CD4-positive, alpha-beta T cell treated with Interleukin-21 for 1 hour (primary cell): ENCODE data around the gene SCGB1A1.

ENCODE experiments used
- DNase-seq: peaks from one replicate; pipeline ENCODE4 v3.0.0-alpha.2; 2020

The SCGB1A1 gene

DNA sequence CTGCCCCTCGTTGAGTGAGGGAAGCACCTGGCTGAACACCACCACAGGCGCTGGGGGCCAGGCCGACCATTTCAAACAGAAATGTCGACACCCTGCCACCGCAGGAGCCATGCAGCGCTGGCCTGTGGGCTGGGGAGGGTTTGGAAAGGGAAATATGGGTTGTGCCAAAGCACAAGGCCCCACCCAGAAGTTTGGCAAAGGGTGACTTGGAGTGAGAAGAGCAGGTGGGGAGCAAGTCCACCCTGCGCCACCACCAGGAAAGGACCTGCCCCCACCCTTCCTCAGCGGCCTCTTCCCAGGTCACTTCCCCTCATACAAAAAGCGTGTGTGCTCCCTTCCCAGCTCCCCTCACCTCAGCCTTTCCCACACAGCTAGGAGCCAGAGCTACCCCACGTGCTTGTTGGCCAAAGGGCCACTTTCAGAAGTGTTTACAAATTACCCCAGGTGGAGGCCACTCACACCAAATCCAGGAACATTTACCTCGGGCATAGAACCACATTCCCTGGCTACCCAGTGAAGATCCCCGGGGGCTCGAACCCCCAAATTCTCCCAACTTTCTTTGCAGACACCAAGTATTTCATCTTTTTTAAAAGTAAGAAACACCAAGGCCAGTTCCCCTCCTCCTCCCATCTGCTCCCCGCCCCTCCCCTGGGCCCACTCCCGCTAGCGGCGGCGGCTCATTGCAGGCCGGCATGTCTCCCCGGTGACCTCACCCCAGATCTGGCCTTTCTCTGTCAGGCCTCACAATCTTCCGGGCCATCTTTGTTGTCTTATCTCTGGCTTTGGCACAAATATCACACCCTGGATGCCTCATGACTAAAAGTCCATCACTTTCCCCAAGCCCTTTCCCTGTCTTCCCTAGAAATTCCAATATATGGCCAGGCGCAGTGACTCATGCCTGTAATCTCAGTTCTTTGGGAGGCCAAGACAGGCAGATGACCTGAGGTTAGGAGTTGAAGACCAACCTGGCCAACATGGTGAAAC lies 20.5 kb upstream of the SCGB1A1 start:
- no peak for DNase-seq

DNA sequence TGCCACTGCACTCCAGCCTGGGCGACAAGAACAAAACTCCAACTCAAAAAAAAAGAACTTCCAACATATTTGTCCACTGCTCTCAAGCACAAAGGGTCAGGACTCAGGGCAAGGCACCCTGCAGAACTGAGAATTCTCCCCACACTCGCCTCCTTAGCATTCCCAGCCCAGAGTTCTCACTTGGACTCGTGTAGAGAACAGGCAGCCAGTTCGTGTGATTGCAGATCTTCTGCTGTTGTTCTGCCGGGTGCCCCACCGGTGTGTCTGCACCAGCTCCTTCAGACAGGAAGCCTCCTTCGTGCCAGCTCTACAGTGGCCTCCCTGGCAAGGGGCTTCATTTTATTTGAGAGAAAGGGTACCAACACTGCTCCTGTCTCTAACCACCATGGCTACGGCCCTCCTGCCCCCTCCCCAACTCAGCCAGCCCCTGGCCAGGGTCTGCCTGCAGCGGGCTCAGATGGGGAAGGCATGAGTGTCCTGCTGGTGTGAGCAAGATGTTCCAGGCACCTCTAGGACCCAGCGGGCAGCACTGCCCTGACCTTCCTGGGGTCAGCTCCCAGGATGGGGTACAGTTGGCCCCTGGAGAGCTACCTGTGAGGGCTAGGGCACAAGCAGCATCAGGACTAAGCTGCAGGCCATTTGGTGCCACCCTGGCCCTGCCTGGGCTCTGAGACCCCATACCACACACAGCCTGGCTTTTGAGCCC lies 19.5 kb upstream of the SCGB1A1 start:
- no peak for DNase-seq

DNA sequence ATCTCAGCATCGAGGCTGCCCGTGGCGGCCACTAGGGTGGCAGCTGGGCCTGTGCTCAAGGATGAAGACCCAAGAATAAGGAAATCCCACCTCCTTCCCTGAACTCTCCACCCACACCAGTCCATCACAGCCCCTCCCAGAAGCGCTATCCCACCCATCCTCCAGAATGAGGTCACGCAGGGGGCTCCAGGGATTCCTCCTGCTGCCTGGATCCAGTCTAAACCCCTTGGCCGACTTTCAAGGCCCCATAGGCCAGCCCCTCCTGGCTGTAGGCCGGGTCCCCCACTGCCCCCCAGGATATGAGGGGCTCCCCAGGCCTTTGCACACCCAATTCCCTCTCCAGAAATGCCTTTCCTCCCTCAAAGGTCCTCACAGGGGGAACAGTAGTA lies 19.0 kb upstream of the SCGB1A1 start:
- DNase-seq: no peak

DNA sequence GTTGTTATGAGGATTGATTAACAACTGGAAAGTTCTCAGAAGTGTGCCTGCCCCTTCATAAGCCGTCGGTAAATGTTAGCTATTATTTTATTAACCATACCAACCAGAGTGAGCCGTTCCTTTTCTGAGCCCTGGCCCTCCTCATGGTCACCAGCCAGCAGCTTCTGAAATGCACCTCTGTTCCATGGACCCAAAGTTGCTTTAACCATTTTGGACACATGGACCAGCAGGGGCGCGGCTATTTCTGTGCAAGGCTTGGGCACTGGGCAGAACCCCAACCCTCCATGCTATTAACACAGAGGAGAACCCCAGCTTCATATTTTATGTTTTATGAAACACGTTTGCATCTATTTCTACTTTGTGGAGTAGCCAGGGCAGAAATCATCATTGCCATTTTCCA lies 18.6 kb upstream of the SCGB1A1 start:
- no peak for DNase-seq

DNA sequence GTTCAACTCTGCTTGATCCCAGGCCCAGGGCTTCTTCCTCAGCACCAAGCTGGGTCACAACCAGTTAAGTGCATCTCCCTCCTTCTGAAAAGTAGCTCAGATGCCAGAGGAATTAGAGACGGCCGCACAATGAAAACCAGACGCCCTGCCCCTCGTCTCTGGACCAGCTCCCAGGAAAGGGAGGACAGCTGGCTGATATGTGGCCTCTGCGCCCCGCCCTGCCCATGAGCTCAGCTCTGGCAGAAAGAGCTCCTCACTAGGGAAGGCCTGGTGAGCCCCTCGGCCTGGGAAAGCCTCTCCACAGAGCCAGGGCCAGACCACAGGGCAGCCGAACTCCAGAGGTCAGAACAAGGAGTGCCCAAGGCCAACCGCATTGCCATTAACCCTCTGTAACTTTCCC lies 18.1 kb upstream of the SCGB1A1 start:
- DNase-seq: no peak

DNA sequence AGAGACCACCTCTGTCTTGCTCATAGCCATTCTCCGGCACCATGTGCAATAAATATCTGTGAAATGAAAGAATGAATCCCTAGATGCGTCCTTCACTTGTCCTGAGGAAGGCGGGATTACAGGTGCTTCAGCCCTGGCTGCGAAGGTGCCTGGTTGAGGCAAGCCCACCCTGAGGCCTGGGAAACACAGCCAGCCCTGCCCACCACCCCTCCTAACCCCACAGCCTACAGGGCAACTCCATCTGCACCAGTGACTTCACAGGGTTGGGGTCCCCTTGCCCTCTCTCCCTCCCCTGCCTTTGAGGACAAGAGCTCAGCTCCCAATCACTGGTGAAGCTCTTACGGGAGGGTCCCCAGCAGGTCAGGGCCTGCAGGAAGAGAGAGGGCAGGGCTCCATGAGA lies 17.5 kb upstream of the SCGB1A1 start:
- no peak for DNase-seq

DNA sequence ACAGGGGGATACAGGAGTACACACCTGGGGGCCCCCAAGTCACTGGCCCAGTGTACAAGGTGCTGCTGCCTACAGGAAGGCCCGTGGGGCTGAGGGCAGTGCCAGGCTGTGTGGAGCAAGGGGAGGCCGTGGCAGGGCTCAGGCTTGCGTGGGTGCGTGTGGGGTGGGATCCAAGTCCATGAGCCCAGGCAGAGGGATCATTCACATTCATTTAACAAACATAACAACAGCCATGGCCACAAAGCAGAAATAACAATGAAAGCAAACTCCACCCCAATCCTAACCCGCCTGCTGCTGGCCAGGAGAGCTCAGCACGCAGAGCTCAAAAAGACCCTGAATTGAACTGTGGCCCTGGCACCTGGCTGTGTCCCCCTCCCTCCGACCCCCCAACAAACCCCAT lies 17.0 kb upstream of the SCGB1A1 start:
- DNase-seq: no peak

DNA sequence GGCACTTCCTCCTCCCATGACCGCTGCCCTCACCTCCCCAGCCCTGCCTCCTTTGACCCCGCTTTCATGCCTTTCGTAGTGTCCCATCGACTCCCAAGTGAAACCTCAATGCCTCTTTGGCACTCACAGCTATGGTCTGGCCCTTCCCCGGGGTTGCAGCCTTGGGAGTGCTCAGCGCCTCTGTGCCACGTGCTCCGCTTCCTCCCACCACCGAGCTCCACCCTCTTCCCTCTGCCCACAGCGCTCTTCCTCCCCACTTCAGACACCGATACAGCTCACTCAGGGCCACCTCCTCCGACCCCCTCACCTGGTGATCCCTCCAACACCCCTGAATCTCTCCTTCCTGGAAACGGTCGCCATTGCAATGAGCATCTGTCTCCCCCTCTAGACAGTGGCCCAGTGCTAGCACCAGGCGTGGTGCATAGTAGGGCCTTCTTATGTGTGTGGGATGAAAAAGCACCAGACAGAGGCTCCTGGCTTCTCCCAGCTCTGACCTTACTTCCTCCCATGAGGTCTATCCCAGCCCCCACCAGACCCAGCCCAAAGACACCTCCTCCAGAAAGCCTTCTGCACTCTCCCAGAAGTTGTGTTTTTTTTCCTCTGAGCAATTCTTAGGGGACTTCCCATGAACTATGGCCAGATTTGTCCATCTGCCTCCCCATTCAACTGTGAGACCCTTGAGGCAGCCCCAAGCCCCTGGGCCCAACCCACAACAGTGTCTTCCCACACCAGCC lies 16.4 kb upstream of the SCGB1A1 start:
- DNase-seq: peak; percentile 60

DNA sequence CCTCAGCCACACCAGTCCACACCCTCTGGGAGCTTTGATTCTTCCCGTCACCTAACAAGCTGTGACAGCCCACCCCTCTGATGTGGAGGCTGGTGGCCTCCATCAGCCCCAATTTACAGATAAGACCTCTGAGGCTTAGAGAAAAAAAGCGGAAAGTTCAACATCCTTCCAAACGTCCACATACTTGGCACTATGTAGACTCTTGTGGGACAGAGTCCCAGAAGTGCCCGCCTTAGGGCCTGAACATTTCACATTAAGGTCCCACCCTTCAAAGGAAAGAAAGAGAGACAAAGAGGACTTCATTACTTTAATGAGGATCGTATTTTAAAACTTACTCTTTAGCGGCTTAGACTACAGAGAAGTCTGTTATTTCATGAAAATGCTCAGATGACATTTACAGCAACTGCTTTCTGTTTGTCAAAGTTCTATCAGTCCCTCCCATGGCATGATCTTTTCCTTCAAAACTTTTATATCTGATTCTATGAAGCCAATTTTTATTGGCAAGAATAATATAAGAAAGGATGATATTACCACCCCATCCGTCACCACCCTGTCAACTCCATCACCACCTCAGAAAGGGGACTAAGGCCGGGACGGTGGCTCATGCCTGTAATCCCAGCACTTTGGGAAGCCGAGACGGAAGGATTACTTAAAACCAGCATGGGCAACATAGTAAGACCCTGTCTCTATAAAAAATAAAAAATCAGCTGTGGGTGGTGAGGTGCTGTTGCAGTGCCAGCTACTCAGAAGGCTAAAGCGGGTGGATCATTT lies 15.7 kb upstream of the SCGB1A1 start:
- DNase-seq: no peak

DNA sequence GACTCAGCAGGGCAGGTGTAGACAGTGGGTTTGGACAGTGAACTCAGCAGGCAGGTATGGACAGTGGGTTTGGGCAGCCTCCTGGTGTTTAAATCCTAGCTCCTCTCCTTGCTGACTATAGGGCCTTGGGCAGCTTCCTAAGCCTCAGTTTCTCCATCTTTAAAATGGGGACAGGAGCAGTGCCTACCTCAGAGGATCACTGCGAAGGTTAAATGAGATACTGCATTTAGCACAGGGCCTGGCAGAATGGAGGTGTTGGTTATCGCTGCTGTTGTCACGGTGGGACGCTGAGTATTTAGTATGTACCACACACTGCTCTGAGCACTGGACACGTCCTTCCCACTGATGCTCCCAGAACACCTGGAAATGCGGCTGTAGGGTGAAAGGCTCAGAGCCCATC lies 14.4 kb upstream of the SCGB1A1 start:
- no peak for DNase-seq

DNA sequence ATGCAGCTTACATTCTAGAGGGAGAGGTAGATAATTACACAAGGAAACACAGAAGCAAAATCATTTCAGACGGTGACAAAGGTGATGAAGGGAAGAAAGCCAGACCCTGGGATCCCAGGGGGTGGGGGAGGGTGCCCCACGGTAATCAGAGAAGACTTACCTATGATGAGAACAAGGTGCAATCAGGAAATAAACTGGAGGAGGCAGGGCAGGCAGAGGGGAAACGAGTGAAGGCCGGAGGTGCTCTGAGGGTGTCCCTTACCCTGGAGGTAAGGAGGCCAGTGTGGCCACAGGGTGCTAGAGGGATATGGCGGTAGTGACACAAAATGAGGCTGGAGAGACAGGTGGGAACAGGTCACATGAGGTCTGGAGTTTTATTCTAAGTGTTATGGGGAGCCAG lies 13.9 kb upstream of the SCGB1A1 start:
- DNase-seq: no peak

DNA sequence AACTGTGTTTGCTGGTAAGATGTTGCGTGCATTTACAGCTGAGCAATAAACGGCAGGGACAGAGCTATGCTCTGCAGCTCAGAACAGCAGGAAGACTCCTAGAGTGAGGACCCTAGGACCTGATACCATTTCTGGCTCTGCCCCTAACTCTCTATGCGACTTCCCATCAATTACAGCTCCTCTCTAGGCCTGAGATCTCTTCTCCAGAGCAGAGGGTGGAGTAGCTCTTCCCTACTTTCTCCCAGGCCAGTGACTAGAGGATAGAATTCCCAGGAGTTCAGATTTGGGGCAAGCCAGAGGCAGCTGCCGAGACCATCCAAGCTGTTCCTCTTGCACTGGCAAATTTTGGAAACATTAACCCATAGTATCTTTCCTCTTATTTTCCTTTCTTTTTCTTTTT lies 12.8 kb upstream of the SCGB1A1 start:
- no peak for DNase-seq

DNA sequence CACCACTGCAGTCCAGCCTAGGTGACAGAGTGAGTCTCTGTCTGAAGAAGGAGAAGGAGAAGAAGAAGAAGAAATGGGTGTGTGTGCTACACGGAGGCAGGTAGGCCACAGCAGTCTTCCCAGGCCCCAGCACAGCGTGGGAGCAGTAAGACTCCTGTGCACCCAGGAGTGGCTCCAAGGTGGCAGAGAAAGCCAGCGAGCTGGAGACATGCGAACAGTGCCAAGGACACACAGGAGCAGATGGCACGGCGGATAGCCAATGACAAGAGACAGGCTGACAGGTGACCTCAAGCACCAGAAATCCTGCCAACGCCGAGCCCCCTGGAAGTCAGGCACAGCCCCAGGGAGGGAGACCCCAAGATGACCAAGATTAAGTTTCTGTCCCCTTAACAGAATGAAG lies 9.0 kb upstream of the SCGB1A1 start:
- DNase-seq: no peak

DNA sequence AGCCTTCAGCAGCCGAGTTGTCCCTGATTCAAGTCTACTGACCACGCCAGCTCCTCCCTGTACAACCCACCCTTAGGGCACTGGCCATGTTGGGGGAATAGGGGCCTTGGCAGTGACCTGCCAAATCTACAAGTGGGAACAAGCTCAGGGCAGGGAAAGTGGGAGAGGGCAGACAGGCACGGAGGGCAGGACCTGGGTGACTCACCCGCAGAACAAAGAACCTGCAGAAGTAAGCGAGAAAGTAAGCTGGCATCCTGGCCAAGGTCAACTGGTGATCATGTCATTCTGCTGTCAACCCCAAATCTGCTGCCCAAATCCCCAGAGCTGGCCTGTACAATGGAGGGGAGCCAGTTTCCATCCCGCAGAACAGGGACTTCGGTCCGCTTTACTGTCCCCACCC lies 7.9 kb upstream of the SCGB1A1 start:
- DNase-seq: no peak

DNA sequence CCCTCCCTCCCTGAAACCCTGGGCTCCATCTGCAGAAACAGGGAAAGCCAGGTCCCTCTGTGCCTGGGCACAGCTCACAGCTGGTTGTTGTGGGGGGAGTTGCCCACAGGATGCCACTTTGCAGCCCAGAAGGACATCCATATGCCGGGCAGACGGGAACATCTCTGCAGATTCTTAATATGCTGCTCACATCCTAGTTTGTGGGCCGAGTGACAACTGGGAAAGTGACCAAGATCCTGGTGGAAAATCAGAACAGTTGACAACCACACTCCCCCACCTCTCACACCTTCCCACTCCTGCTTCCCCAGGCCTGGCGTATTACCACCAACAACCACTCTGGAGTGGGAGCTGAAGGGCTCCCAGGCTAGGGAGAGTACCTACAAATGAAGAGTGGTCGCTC lies 7.3 kb upstream of the SCGB1A1 start:
- DNase-seq: no peak

DNA sequence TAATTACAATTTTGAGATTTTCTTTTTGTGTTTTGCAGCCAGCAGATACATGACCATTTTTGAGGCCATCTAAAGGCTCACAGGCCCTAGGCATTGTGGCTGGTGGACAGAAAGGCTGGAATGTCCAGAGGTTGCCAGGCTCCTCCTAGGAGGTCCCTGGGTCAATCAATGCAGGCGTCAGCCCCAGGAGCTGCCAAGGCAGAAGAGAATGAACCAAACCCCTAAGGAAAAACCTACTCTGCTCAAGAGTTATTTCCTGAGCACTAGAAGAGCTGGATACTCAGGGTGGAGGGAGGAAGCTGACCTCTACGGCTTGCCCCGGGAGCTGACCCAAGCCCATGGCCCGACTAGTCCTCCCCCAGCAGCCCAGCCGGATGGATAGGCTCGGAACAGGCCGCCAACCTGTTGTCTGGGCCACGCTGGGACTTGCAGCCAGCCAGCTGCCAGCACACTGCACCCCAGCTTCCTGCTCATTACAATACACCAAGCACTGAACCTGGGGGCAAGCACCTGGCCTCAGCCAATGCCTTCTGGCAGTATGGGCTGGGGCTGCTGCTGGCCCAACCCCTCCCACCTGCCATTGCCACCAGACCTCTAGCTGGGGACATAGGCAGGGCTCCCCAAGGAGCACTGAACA lies 5.7 kb upstream of the SCGB1A1 start:
- no peak for DNase-seq

DNA sequence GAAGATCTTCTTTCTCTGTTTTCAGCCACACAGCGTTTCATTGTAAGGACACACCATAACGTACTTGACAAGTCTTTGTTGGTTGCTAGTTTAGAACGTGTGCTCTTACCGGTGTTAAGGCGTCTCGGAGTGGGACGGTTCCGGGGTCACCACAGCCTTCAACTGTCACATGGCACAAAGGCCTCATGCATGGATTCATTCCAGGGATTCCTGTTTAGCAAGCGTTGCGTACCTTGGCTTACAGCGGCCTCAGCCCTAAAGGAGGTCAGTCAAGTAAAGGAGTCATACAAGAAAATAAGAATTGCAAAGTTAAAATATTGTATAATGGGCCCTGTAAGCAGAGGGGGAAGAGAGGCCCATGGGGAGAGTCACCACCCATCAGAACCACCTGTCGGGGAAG lies 2.2 kb upstream of the SCGB1A1 start:
- DNase-seq: no peak

DNA sequence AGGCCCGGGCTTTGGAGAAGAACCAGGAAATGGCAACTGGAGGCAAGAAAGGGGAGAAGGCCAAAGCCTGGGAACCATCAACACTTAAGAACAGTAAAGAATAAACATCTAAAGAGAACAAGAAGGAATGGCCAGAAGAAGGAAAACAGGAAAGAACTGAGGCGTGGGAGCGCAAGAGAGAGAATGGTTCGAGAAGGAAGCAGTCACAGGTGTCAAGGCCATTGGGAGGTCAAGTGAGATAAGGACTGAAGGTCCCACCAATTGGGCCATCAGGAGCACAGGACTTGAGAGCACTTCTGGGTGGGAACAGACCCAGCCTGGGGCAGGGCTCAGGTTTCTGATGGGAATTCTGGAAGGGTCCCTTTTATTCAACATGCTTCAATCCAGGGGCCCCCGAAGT lies 697 bp upstream of the SCGB1A1 start:
- no peak for DNase-seq

DNA sequence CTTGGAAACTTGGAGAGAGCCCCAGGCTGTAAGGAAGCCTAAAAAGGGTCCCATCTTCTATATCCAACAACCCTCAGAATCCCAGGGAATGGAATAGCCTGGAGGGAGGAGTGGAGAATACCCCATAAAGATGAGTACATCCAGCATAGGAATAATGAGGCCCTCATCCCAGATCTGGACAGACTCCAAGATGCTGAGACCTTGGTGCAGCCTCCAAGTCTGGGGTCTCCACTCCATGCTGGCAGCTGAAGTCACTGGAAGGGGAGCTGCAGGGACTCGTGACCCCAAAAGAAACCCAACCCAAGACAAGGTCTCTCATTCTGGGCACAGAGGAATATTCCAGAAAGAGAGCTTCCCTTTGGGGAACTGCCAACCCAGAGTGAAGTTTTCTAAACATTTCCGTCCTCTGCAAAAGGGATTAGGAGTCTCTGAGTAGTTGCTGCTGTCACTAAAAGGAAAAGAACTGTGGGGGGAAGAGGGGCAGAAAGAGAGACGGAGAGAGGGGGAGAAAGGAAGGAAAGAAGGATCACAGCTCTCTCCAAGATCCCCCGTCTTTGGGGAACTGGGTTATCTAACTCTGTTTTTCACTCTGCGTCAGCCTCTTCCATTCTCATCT lies 589 bp downstream of the SCGB1A1 start:
- no peak for DNase-seq

DNA sequence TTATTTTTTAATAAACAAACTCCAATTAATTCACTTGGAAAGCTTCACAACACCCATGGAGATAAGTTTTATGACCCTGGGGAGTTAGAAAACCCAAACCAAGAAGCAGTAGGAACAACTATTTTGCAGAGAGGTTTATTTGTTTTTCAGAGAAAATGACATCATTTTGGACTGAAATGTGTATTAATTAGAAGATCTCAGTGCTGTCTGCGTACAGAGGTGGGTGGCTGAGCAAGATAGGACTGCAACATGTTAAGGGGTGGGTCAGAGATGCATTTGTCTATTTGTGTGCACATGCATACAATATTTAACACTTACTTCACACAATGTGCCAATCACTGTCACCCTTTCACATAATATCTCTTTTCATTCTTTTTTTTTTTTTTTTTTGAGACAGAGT lies 1.1 kb downstream of the SCGB1A1 start:
- no peak for DNase-seq

DNA sequence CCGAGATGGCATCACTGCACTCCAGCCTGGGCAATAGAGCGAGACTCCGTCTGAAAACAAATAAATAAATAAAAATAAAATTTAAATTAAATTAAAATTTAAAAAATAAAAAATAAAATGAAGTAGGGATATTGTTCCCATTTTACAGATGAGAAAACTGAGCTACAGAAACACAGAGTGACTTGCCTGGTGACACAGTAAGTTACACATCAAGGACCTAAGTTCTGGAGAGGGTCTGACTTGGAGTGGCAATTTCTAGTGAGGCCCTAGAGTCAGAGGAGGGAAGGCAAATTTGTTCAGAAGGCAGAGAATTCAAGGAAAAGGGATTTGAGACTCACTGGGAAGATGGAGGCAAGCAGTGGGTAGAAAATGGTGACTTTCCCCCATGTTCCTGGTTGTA lies 2.0 kb downstream of the SCGB1A1 start:
- no peak for DNase-seq

DNA sequence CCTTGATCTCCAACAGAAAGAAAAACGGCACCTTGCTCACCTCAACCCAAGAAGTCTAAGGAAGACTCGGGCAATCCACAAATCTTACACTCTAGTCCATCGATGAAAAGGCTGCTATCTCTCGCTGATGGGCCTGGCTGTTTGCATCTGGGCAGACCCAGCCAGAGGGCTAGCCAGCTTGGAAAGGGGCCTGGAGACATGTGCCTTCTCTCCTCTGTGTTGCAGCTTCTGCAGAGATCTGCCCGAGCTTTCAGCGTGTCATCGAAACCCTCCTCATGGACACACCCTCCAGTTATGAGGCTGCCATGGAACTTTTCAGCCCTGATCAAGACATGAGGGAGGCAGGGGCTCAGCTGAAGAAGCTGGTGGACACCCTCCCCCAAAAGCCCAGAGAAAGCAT lies 3.2 kb downstream of the SCGB1A1 start:
- no peak for DNase-seq
